Breast epithelium (tissue), 3 donors: ENCODE measurements around the gene STOML3.

Experiments
- CTCF ChIP-seq, 3 donors: fragments of 450-650 bp; IDR thresholded peaks; one replicate each; pipeline ENCODE4 v1.5.1; 2016 to 2017; ENCODE audit warnings: antibody characterized with exemption in 3 of 3, mild to moderate bottlenecking in 3 of 3, moderate library complexity in 3 of 3
- POLR2A ChIP-seq: fragments of 450-650 bp; IDR thresholded peaks from one replicate; pipeline ENCODE4 v1.6.1; 2016; ENCODE audit warnings: antibody characterized with exemption, mild to moderate bottlenecking, moderate library complexity
- POLR2AphosphoS5 ChIP-seq, 3 donors: sonication (generic); formaldehyde crosslinking; IDR thresholded peaks; one replicate each; pipeline ENCODE4 v1.6.1; 2017; ENCODE audit warnings: antibody characterized with exemption in 3 of 3

DNA sequence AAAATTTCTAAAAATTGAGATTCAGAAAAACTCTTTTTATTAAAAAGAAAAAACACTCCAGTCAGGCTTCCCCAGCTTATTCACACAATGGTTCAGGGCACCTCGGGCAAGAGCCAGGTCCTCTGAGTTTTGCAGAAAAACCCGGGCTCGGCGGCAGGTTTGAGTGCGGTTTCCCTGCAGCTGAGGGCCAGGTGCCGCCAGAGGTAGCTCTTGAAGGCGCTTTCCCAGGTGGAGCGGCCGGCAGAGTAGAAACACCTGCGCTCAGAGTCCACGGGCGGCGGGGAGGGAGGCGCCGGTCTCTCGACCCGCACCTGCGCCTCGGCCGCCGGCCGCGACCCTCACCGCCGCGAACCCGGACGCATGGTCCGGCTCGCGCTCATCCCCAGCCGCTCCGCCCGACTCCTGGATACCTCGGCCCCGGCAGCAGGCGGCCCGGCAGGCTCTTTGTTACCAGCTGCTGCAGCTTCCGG lies 46.8 kb upstream of the STOML3 start:
- TF ChIP-seq POLR2A (no peak), CTCF (IDR thresholded peaks at IDR 0.05) (no peak), POLR2AphosphoS5 (IDR thresholded peaks at IDR 0.05) (no peak)
